H1 (cell line): ENCODE measurements around the gene OR2Z1. TPM values are rescaled to one million over a fixed set of nuclear protein-coding genes. Genes with fewer than 3 reads are reported as not detected.

ENCODE experiments used
- ASH2L ChIP-seq: fragments of 200-600, 300-600 bp; sonication (generic); IDR thresholded peaks from one replicate; pipeline ENCODE4 v1.7.1; 2017; ENCODE audit warnings: low read length
- ATF2 ChIP-seq: IDR thresholded peaks from 2 replicates; pipeline ENCODE4 v1.6.1; 2012; ENCODE audit warnings: low read length, inconsistent platforms
- HDAC2 ChIP-seq, 2 experiments: fragments of 300-600 bp in 1 of 2; sonication (generic) in 1 of 2; IDR thresholded peaks; 2 replicates each; pipeline ENCODE4 v1.6.1; 2011 to 2012; ENCODE audit warnings: low read depth in 2 of 2, low read length in 2 of 2, mild to moderate bottlenecking in 2 of 2, moderate library complexity in 2 of 2, borderline replicate concordance in 1 of 2, inconsistent platforms in 1 of 2
- polyA plus RNA-seq, 7 experiments: library from polyadenylated mRNA; depleted of rRNA in 3 of 7; stranded (reverse) in 5 of 7; unstranded in 2 of 7; fragments of >200 nt in 5 of 7; fragments of 200-250 nt in 2 of 7; gene quantifications; 1 replicate in 5 of 7; 2 replicates in 1 of 7; 4 replicates in 1 of 7; pipeline versions ENCODE4 v1.2.1 to v1.2.3, GENCODE V29; 2011 to 2013; ENCODE audit warnings: missing spikeins in 2 of 7, mixed read lengths in 2 of 7
- total RNA-seq: library from RNA; stranded (reverse); fragmentation: NEBNext Ultra II Directional; extraction: Animal tissue kit (Norgen Biotek cat#: 25700); gene quantifications from 2 replicates; pipeline ENCODE4 v1.2.1, GENCODE V29; 2021

OR2Z1 gene
- total and polyA plus RNA-seq, 2 of the 8 experiments (the other 6 are each of a cell fraction or from before 2014, with no cell fraction given): not detected

DNA sequence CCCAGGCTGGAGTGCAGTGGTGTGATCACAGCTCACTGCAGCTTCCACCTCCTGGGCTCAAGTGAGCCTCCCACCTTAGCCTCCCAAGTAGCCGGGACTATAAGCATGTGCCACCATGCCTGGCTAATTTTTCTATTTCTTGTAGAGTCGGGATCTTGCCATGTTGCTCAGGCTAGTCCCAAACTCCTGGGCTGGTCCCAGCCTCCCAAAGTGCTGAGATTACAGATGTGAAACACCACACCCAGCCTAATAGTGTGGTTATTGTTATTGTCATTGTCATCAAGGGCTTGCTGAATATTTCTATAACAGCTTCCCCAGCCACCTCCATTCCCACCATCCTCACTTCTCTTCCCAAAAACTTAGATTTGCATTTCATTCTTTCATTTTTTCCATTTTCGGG, 2.8 kb downstream of the OR2Z1 start (continued):
- TF ChIP-seq HDAC2 (IDR thresholded peaks at IDR 0.05; ENCODE audit: borderline replicate concordance in 1 of 2, low read depth in 2 of 2, low read length in 2 of 2) (no peak), ATF2 (no peak), ASH2L (no peak)
